Measurements from ENCODE around the gene LMAN1L.

Gene LMAN1L

DNA sequence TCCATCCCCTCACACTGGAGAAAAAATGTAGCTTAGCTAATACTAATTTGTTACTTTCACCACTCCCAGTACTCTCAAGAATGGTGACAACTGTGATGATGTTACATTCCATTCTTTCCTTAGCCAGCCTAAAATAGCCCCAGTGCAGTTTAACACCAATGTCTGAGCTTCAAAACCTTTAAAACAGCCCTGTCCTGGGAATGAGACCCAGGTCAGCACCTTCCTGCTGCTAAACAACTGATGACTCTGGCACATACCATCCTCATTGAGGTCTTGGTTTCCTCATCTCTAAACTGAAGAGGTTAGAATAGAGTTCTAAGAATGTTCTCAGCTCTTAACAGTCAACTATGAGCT, 56.7 kb downstream of the LMAN1L start:
- Histone ChIP-seq H3K27me3 (ENCODE audit: insufficient read depth, poor library complexity, severe bottlenecking) (no peaks in the 10 kb centered on the region), H3K36me3 (ENCODE audit: low read depth) (peaks cover 26% of the 10 kb centered on the region), H3K9me3 (ENCODE audit: severe bottlenecking) (no peaks in the 10 kb centered on the region), H3K4me3 (ENCODE audit: severe bottlenecking) (no peak overlapping the region), H3K27ac (ENCODE audit: poor library complexity, severe bottlenecking) (peak overlapping the region; percentile 74), H3K4me1 (ENCODE audit: insufficient read depth, poor library complexity, severe bottlenecking) (peaks cover 50% of the 10 kb centered on the region)
- TF ChIP-seq, protein P1, sequence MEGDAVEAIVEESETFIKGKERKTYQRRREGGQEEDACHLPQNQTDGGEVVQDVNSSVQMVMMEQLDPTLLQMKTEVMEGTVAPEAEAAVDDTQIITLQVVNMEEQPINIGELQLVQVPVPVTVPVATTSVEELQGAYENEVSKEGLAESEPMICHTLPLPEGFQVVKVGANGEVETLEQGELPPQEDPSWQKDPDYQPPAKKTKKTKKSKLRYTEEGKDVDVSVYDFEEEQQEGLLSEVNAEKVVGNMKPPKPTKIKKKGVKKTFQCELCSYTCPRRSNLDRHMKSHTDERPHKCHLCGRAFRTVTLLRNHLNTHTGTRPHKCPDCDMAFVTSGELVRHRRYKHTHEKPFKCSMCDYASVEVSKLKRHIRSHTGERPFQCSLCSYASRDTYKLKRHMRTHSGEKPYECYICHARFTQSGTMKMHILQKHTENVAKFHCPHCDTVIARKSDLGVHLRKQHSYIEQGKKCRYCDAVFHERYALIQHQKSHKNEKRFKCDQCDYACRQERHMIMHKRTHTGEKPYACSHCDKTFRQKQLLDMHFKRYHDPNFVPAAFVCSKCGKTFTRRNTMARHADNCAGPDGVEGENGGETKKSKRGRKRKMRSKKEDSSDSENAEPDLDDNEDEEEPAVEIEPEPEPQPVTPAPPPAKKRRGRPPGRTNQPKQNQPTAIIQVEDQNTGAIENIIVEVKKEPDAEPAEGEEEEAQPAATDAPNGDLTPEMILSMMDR (IDR thresholded peaks at IDR 0.05; ENCODE audit: poor library complexity, severe bottlenecking), result no peak
- no peak for DNase-seq (ENCODE audit: low spot score)
- ATAC-seq (ENCODE audit: low read depth), result no peak

DNA sequence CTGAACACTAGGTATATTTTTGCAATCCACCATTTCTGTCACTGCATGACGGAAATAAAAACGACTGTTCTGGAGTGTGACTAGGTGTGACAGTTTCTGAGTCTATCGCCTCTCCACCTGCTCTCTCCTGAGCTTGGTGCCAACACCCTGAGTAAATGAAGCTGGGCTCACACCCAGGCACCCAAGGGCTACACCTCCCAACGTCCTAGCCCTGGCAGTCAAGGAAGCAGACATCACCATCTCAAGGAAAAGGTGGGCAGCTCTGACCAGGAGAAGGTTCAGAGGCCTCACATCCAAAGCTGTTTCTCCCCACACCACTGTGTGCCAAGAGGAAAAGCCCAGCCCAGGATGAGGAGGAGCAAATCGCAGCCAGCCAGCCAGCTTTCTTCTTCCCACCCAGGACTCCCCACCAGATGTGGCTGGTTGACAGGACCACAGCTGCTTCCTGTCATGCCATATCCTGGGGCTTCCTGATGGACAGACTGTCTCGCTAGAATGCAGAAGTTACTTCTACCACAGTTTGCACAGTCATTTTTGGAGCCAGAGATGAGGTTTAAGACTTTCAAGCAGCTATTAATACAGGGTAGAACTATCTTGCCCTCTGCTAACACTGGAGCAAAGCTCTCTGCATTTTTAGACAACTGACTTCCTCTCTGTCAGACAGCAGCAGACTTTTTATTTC, 57.2 kb downstream of the LMAN1L start:
- no peak for ATAC-seq (ENCODE audit: low read depth)
- Histone ChIP-seq H3K4me3 (ENCODE audit: severe bottlenecking) (no peak overlapping the region), H3K27me3 (ENCODE audit: insufficient read depth, poor library complexity, severe bottlenecking) (no peaks in the 10 kb centered on the region), H3K36me3 (ENCODE audit: low read depth) (peaks cover 26% of the 10 kb centered on the region), H3K9me3 (ENCODE audit: severe bottlenecking) (no peaks in the 10 kb centered on the region), H3K4me1 (ENCODE audit: insufficient read depth, poor library complexity, severe bottlenecking) (peaks cover 49% of the 10 kb centered on the region), H3K27ac (ENCODE audit: poor library complexity, severe bottlenecking) (peak overlapping the region; percentile 74)
- TF ChIP-seq, protein P1 (IDR thresholded peaks at IDR 0.05; ENCODE audit: poor library complexity, severe bottlenecking), result no peak
- DNase-seq (ENCODE audit: low spot score), result no peak

DNA sequence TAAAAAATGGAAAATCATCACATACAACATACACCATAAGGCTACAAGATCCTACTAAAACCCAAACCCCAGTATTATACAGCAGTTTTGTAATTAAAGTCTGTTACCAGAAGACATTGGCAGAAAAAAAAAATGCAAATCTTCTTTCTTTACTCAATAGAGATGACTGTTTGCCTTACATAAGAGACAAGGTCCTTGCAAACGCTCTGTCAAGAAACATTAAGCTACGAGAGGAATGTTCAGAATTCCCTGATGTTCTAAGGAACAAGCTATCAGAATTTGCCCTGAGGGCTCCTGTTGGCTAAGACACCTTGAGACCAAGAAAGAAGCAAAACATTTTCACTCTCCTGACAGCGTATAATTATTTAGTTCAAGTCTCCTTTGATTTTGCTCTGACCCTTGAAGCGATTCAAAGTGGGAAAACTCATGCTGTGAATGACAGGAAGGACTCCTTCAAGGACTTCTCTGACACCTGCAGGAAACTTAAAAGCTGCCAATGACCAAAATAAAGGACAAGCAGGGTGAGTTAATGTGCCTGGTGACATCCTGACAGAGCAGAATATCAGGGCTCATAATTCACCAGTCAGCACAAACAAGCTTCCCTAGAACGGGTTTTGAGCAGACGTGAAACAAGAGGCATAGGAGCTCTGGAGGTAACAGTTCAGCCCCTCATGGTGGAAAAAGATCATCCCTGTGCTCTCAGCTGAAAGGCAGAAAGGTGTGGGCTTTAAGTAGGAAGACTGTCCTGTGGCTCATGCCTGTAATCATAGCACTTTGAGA, 58.0 kb downstream of the LMAN1L start:
- ATAC-seq (ENCODE audit: low read depth), result peak; percentile 29
- H3K4me1 ChIP-seq (ENCODE audit: insufficient read depth, poor library complexity, severe bottlenecking), result peaks cover 45% of the 10 kb centered on the region
- peaks cover 26% of the 10 kb centered on the region for H3K36me3 ChIP-seq (ENCODE audit: low read depth)
- peak overlapping the region; percentile 74 for H3K27ac ChIP-seq (ENCODE audit: poor library complexity, severe bottlenecking)
- no peaks in the 10 kb centered on the region for H3K27me3 ChIP-seq (ENCODE audit: insufficient read depth, poor library complexity, severe bottlenecking)
- no peak for DNase-seq (ENCODE audit: low spot score)
- no peak overlapping the region for H3K4me3 ChIP-seq (ENCODE audit: severe bottlenecking)
- H3K9me3 ChIP-seq (ENCODE audit: severe bottlenecking), result no peaks in the 10 kb centered on the region
- TF ChIP-seq, protein P1 (IDR thresholded peaks at IDR 0.05; ENCODE audit: poor library complexity, severe bottlenecking), result no peak

DNA sequence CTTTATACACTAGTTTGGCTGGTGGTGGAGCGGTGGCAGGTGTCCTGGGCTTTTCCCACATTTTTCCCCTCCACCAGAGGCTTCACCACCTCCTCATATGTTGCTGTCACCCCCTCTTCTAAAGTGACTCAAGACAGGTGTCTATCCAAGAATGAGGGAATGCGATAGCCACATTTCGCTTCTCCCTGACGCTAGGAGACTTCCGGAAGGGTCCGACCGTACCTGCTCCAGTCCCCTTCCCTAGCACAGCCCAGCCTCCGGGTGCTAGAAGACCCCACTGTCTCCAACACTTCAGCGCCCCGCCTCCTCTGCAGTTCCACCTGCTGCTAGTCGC, 60.0 kb downstream of the LMAN1L start:
- Histone ChIP-seq H3K4me1 (ENCODE audit: insufficient read depth, poor library complexity, severe bottlenecking) (peaks cover 29% of the 10 kb centered on the region), H3K27me3 (ENCODE audit: insufficient read depth, poor library complexity, severe bottlenecking) (no peaks in the 10 kb centered on the region), H3K4me3 (ENCODE audit: severe bottlenecking) (peak overlapping the region; percentile 97), H3K27ac (ENCODE audit: poor library complexity, severe bottlenecking) (peak overlapping the region; percentile 74), H3K36me3 (ENCODE audit: low read depth) (peaks cover 17% of the 10 kb centered on the region), H3K9me3 (ENCODE audit: severe bottlenecking) (no peaks in the 10 kb centered on the region)
- ATAC-seq (ENCODE audit: low read depth) (peak; percentile 1; the same call in 2 of the 3 replicates), DNase-seq (ENCODE audit: low spot score) (no peak)
- TF ChIP-seq, protein P1 (IDR thresholded peaks at IDR 0.05; ENCODE audit: poor library complexity, severe bottlenecking), result no peak

Measured in RWPE2 (cell line).